ENCODE data around the gene TIPIN. TPM values are rescaled to one million over a fixed set of nuclear protein-coding genes. Genes with fewer than 3 reads are reported as not detected.
"Not testable (repeated sequence)": the region's sequence is repeated elsewhere in the genome, so short reads cannot be mapped to it uniquely, and the experiment has no call there.

TIPIN gene, protein sequence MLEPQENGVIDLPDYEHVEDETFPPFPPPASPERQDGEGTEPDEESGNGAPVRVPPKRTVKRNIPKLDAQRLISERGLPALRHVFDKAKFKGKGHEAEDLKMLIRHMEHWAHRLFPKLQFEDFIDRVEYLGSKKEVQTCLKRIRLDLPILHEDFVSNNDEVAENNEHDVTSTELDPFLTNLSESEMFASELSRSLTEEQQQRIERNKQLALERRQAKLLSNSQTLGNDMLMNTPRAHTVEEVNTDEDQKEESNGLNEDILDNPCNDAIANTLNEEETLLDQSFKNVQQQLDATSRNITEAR
- 3.7 and 7.1 TPM in 2 replicates for total RNA-seq

DNA sequence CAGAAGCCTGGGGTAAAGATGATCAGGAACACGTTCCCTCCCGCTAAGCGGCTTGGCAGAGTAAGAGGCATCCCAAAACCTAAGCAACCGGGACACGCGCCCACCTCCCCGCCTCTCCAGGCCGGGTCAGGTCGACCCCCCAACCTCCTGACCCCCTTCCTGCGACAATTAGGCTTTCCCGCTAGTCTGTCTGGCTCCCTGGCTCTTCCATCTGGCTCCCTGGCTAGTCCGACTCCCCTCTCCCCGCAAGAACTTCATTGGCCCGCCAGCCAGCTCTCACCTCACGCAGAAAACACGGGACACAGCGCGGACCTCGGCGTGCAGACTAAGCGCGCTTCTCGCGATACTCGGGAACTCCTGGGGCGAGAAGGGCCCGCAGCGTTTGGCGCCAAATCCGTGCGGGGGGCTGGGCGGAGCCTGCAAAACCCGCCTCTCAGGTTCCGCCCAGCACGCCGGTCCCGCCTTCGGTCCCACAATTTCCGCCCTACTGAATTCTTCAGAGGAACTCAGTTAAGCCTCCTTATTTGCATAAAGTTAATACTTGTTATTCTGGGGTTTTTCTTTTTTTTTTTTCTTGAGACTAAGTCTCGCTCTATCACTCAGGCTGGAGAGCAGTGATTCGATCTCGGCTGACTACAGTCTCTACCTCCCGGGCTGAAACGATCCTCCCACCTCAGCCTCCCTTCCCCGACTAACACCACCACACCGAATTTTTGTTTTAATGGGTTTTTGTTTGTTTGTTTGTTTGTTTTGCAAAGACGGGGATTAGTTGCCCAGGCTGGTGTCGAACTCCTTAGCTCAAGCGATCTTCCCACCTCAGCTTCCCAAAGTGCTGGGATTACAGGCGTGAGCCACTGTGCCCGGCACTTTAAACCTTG lies at the start of gene TIPIN:
Gene TIPIN, minus strand, starts transcription at position 327 of the 878 bp plus-strand sequence. CDS start 3,738 bp downstream, outside the sequence.
- DNase-seq (ENCODE audit: low read depth in 2 of 2): peak; percentile 93 to 97

DNA sequence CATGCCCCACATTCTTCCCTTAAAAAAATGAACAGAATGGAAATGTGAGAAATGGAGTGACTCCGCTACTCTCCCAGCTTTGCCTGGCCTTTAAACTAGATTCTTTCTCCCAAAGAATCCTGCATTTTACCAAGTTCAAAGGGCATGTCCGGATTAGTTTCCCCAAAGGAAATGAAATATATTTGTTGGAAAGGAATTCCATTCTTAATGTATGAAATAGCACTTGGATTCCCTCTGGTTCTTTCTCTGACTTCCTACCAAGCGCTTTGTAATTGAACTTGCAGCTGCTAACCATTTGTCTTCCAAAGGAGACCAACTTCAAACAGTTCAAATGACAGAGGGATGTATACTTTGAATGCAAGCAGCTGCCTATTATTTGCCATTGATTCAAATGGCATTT lies 49.1 kb upstream of the TIPIN start:
- DNase-seq (ENCODE audit: low read depth in 2 of 2): peak in 1 of 2 donors; percentile 79

DNA sequence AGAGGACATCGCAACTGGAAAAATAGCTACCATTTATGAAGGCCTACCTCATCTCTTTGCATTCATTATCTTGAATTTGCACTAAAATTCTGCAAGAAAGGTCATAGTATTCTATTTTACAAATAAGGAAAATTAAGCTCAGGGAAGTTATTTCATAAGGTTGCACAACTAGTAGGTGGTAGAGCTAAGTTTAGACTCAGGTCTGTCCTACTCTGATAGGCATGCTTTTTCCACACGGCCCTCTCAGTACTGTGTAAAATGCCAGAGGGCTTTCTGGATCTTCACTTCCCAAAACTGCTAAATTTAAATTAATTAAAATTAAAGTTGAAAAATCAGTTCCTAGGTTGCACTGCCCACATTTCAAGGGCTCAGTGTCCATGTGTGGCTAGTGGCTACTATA lies 48.5 kb upstream of the TIPIN start:
- DNase-seq (ENCODE audit: low read depth in 2 of 2): no peak

DNA sequence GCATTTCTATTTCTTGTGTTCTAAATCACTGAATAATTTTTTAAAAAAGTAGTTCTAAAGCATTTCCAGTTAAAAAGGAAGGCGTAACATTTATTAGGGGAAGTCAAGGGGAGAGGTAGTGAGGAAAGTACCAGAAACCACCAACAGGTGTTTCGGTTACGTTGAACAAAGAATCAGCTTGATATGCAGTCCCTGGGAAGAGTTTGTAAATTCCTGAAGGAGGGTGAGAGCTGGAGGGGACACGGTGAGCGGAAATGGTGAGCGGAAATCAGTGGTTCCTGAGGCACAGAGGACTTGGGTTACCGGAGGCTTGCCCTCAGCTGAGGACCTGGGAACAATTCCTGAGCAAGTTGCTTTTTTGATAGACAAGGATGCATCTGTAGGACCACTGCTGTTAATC lies 48.0 kb upstream of the TIPIN start:
- DNase-seq (ENCODE audit: low read depth in 2 of 2): peak in 1 of 2 donors; percentile 55

DNA sequence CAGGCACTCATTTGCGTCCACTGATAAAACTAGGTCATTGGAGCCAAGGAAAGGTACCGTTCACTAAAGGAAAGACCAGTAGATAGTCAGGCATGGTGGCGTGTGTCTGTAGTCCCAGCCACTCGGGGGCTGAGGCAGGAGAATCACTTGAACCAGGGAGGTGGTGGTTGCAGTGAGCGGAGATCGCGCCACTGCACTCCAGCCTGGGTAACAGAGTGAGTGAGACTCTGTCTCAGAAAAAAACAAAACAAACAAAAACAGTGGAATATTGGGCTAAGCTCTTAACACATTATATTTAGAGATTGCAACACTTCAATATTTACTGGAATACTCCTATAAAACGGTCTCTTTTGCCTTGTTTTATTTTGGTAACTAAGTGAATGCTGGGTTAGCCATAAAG lies 47.6 kb upstream of the TIPIN start:
- DNase-seq (ENCODE audit: low read depth in 2 of 2): no peak

DNA sequence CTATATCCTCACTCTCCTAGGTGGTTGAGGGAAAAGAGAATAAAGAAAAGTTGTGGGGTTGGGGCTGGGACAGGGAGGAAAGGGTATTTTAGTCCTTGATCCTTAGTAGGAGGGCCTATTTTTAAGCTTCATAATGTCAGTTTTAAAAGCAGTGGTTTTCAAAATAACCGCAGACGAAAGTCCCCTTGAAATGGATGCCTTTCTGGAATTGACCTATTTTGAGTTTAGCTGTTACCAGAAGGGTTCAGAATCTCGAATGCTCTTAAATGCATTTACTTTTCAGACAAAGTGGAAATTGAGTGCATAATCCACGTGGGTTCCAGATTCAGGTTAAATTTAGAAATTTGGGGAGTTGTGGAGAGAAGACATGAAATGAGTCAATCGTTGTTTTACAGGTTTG lies 46.8 kb upstream of the TIPIN start:
- DNase-seq (ENCODE audit: low read depth in 2 of 2): no peak

DNA sequence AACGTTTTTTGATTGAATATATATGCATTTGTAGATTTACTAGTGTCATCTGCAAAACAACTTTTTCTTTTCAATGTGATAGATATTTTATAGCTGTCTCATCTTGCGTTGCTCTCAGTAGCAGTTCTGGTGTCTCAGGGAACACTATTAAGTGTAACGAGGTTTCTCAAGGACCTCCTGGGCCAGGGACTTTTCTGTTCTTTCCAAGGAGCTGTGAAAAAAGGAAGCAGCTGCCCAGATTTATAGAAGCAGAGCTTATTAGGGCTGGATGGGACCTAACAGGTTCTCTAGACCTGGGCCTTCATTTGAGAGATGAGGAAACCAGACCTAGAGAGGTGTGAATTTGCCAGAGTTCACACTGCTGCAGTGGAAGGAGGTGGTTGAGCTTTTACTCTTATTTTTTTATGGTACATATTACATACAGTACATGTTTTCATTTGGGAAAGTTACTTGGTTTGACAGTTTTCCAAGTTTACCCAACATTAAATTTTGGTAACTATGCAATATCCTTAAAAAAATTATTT lies 46.3 kb upstream of the TIPIN start:
- DNase-seq (ENCODE audit: low read depth in 2 of 2): no peak

DNA sequence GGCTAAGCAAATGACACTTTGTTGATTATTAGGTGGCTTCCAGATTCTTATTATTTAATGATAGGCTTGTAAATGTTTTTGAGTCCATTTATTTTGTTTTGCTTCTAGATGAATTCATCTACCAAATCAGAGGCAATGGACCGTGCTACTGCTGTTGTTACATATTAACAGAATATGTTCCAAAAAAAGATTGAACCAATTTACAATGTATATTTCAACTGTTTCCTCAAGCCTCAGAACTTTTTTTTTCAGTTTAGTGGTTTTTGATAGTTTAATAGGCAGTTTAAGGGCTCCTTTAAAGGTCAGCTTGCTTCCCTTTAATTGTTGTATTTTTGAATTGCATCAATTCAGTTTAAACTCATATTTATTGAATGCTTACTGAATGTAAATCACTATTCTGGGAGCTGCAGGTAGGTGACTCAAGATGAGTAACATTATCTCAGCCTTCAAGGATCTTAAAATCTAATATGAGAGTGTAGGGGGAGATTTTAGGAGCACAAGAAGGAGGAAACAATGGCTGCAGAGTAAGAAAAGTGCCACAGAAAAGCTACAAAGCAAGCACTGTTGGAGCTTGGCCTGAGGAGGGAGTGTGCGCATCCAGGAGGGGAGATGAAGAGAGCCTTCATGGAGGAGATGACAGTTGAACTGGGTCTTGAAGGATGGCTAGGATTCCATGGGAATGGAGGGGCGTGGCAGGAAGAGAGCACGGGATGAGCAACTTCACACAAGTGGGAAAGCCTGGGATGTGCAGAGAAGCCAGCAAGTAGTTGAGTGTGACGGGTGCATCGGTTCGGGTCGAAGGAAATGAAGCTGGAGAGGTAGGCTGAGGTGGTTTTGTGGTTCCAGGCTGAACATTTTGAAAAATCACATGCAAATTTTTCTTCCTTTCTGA lies 44.9 kb upstream of the TIPIN start:
- DNase-seq (ENCODE audit: low read depth in 2 of 2): no peak

DNA sequence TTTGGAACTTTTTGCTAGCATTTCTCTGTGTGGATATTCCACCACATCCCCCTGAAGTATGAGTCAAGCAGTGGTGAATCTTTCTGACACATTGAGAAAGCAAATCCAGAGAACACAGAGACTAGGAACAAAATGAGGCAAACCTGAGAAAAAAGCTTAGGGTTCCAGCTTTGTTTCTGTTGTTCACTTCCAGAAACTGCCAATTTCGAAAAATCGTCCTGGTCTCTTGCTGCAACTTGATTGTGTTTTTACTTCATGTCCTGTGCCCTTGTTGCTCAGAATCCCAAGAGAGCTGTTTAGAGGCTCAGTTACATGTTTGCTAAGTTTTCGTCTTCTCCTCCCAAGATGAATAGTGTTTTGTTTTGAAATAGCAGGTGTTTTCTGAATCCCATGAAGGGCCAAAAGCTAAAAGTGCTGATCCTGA lies 43.9 kb upstream of the TIPIN start:
- DNase-seq (ENCODE audit: low read depth in 2 of 2): no peak

DNA sequence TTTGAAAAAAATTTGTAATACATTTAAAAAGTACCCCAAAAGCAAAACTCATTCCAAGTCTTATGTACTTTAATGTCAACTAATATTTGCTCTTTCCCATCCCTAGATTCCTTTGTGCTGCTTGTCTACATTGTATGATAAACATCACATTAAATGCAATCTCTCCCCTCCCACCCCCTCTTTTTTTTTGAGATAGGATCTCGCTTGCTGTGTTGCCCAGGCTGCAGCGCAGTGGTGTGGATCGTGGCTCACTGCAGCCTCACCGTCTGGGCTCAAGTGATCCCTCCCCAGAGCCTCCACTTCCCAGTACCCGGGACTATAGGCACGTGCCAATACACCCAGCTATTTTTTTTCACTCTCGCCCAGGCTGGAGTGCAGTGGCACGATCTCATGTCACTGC lies 42.8 kb upstream of the TIPIN start:
- DNase-seq (ENCODE audit: low read depth in 2 of 2): no peak

DNA sequence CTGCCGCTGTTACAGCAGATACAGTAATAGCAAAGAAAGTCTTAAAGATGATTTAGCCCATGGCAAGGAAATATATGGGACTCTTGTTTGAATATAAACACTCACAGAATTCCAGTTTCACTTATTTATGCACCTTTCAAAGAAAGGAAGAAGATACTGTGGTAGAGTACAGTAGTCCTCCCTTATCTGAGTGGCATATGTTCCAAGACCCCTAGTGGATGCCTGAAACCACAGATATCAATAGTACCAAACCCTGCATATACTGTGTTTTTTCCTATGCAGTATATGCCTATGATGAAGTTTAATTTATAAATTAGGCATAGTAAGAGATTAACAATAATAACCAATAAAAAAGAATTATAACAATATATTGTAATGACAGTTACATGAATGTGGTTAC lies 38.4 kb upstream of the TIPIN start:
- no peak for DNase-seq (ENCODE audit: low read depth in 2 of 2)

DNA sequence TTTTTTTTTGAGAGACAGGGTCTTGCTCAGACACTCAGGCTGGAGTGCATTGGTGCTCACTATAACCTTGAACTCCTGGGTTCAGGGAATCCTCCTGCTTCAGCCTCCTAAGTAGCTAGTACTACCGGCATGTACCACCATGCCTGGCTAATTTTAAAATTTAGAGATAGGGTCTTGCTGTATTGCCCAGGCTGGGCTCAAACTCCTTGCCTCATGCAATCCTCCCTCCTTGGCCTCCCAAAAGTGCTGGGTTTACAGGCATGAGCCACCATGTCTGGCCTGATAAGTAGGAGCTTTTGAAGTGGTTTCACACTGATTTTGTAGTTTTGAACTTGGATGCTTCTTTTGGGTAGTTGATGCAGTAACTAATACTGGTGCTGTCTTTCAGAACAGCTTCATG lies 38.0 kb upstream of the TIPIN start:
- no peak for DNase-seq (ENCODE audit: low read depth in 2 of 2)

DNA sequence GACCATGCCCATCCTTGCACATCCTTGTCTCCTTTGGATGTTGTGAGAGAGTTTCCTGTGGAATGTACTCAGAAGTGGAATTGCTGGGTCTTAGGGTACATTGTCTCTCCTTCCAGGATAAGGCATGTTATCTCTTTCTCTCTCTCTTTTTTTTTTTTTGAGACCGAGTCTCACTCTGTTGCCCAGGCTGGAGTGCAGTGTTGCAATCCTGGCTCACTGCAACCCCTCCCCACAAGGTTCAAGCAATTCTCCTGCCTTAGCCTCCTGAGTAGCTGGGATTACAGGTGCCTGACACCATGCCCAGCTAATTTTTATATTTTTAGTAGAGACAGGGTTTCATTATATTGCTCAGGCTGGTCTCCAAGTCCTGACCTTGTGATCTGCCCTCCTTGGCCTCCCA lies 36.6 kb upstream of the TIPIN start:
- not testable (repeated sequence) for DNase-seq (ENCODE audit: low read depth in 2 of 2)

DNA sequence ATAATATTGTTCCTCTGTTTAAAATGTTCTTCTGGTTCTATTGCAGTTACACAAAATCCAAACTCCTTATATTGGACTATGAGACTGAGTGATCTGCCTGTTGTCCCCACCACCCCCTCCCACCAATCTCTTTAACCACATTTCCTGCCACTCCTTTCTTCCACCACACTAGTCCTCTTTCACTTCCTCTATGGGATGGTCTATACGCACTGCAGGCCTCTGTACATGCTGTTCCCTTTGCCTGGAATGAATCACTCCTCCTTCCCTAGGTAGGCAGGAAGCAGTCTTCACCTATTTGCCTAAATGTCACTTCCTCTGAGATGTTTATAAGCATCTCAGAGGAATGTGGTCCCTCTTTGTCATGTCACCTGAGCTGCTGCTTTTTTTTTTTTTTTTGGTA lies 34.2 kb upstream of the TIPIN start:
- peak in 1 of 2 donors; percentile 17 for DNase-seq (ENCODE audit: low read depth in 2 of 2)

DNA sequence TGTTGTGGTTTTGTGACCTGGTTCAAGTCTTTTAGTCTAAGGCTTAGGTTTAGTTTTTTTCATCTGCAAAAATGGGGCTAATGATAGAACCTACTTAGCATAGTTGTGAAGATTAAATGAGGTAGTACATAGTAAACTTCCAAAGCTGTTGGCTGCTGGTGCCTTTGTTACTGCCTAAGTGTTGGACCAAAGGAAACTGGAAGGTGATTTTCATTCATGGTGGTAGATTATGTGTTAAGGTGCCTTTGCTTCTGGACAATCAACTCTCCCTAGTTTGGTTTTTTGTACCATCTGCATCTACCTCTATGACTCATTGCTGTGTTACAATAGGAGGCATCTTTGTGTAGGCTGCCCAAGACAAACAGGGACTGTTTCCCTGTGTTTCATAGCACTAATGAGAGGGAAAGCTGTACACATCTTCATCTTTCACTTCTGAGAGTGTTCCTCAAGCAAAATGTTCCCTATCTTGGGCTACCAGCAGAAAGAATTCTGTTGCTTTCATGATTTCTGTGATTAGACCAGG lies 33.4 kb upstream of the TIPIN start:
- DNase-seq (ENCODE audit: low read depth in 2 of 2): peak in 1 of 2 donors; percentile 44

DNA sequence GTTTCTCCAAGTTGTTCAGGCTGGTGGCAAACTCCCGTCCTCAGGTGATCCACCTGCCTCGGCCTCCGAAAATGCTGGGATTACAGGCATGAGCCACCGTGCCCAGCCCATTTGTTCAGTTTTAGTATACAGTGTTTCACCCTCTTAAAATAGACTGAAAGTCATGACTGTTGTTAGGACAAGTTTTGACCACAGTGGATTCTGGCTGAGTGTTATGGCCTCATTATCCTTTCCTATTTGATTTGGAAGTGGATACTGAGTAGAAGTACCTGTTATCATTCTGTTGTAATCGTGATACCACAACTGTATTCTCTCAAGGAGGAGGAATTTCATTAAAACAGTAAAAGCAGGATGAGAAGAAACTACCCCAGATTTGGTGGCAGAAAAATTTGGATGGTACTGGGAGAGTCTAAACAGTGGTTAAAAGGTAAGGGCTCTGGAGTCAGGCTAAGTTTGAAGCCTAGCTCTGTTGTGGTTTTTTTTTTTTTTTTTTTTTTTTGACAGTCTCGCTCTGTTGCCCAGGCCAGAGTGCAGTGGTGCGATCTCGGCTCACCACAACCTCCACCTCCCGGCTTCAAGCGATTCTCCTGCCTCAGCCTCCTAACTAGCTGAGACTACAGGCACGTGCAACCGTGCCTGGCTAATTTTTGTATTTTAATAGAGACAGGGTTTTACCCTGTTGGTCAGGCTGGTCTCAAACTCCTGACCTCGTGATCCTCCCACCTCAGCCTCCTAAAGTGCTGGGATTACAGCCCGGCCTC lies 32.8 kb upstream of the TIPIN start:
- no peak for DNase-seq (ENCODE audit: low read depth in 2 of 2)

DNA sequence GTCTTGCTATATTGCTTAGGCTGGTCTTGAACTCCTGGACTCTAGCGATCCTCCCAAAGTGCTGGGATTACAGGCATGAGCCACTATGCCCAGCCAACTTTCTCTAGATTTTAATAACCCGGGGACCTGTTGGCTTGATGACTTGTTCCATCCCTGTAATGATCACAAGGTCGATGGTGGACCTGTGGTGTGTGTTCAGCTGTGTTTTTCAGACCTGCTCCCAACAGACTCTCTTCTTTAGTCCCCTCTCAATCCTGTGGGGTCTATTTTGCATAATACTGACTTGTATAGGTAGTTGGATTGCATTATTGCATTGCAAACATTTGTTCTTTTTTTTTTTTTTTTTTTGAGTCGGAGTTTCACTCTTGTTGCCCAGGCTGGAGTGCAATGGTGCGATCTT lies 32.1 kb upstream of the TIPIN start:
- no peak for DNase-seq (ENCODE audit: low read depth in 2 of 2)

DNA sequence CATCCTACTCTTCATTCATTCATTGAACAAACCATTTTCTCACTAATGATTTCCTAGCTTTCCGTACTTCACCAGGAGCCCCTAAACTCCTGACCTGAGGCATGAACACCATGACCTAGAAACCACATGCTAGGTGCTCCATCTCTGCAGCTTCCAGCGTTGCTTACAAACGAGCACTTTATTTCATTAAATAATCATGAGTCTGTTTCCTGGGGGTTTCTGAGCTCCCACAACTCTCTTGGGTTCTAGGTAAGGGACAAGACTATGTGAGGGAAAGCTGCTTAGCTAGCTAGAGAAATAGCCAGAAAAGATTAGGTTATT lies 31.5 kb upstream of the TIPIN start:
- no peak for DNase-seq (ENCODE audit: low read depth in 2 of 2)

DNA sequence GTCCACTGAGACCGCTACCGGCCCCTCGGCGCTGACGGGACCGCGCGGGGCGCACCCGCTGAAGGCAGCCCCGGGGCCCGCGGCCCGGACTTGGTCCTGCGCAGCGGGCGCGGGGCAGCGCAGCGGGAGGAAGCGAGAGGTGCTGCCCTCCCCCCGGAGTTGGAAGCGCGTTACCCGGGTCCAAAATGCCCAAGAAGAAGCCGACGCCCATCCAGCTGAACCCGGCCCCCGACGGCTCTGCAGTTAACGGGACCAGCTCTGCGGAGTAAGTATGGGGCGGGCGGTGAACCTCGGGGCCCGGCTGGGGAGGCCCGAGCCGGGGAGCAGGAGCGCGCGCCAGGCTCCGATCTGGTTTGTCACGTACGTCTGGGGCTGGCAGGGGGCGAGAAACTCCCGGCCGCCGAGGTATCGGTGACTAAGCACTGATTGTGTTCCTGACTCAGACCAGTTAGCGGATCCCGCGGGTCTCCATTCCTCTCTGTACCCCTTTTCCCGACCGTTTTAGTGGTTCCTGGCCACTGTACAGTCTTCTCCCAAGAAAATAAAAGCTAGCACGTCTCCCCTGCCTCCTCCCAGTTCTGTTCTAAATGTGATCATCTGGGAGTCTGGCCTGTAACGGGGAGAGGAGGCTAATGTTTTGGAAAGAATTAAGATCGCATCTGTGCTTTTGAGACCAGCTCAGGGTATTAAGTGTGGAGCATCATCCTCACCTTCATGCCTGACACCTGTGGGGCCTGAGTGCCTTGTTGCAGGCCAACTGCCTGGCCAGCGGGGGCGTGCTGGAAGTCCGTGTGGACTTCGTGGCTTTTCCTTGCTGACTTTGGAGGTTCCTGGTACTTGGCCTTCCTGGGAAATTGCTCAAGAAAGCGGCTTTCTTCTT lies 30.9 kb upstream of the TIPIN start:
- peak; percentile 45 to 89 for DNase-seq (ENCODE audit: low read depth in 2 of 2)

Data from dermis microvascular lymphatic vessel endothelial cell (primary cell).